Uterus (tissue), 4 donors: ENCODE measurements around the gene GTPBP3. TPM values are rescaled to one million over a fixed set of nuclear protein-coding genes. Genes with fewer than 3 reads are reported as not detected.

ENCODE experiments used
- DNase-seq, 2 donors: peaks; one replicate each; pipeline ENCODE4 v3.0.0-alpha.2; 2019 to 2020
- H3K27ac ChIP-seq, 2 donors: fragments of 200-600 bp; sonication (generic); 1 replicate in 1 of 2; 2 replicates in 1 of 2; pipeline ENCODE4 v1.5.1; 2016 to 2018
- H3K27me3 ChIP-seq, 2 donors: fragments of 200-600 bp; sonication (generic); one replicate each; pipeline ENCODE4 v1.5.1; 2018 to 2019; ENCODE audit warnings: control low read depth in 1 of 2
- H3K36me3 ChIP-seq, 2 donors: fragments of 200-600 bp; sonication (generic); one replicate each; pipeline ENCODE4 v1.5.1; 2019; ENCODE audit warnings: control low read depth in 1 of 2
- H3K4me1 ChIP-seq, 2 donors: fragments of 200-600 bp; sonication (generic); one replicate each; pipeline ENCODE4 v1.5.1; 2018 to 2019; ENCODE audit warnings: control low read depth in 1 of 2
- H3K4me3 ChIP-seq, 2 donors: fragments of 200-600 bp; sonication (generic); 1 replicate in 1 of 2; 2 replicates in 1 of 2; pipeline ENCODE4 v1.5.1; 2018 to 2019; ENCODE audit warnings: mild to moderate bottlenecking in 1 of 2
- H3K9me3 ChIP-seq, 2 donors: fragments of 200-600 bp; sonication (generic); one replicate each; pipeline ENCODE4 v1.5.1; 2019; ENCODE audit warnings: control low read depth in 1 of 2
- POLR2A ChIP-seq, 2 donors: fragments of 450-650 bp; IDR thresholded peaks; one replicate each; pipeline ENCODE4 v1.6.1; 2016; ENCODE audit warnings: antibody characterized with exemption in 2 of 2, mild to moderate bottlenecking in 1 of 2, moderate library complexity in 1 of 2
- intact Hi-C: fragments of 100-400 bp; cut with DNase I; formaldehyde crosslinking; loops from one replicate; pipeline ENCODE4 v1.15.1; 2023; ENCODE audit warnings: low total_unique reads
- total RNA-seq, 4 donors: library from RNA; depleted of rRNA in 3 of 4; stranded (reverse); fragments of >200 nt in 3 of 4; gene quantifications; one replicate each; pipeline versions ENCODE4 v1.1.0 to v1.2.4, GENCODE V29; 2014 to 2023
- TF ChIP-seq, protein P1 (sequence below), 4 experiments: fragments of 200-600 bp in 2 of 4; fragments of 450-650 bp in 2 of 4; sonication (generic) in 2 of 4; IDR thresholded peaks; one replicate each; pipeline ENCODE4 v1.5.1; 2016 to 2019; ENCODE audit warnings: antibody characterized with exemption in 4 of 4, mild to moderate bottlenecking in 2 of 4, moderate library complexity in 1 of 4
- donor health status: DM: yes; HTN: yes; CAD: no.

The GTPBP3 gene
- total RNA-seq, 4 donors from 2014 or later: 0.88 to 31.2 (median 24.4) TPM

GRCh38 chr19:17348700-17349099 is 11.3 kb downstream of the GTPBP3 start:
- no peaks in the 10 kb centered on the region for H3K36me3 ChIP-seq
- H3K9me3 ChIP-seq: no peaks in the 10 kb centered on the region
- intact Hi-C loops: no loop called here
- TF ChIP-seq POLR2A (IDR thresholded peaks at IDR 0.05): no peak
- TF ChIP-seq, protein P1, sequence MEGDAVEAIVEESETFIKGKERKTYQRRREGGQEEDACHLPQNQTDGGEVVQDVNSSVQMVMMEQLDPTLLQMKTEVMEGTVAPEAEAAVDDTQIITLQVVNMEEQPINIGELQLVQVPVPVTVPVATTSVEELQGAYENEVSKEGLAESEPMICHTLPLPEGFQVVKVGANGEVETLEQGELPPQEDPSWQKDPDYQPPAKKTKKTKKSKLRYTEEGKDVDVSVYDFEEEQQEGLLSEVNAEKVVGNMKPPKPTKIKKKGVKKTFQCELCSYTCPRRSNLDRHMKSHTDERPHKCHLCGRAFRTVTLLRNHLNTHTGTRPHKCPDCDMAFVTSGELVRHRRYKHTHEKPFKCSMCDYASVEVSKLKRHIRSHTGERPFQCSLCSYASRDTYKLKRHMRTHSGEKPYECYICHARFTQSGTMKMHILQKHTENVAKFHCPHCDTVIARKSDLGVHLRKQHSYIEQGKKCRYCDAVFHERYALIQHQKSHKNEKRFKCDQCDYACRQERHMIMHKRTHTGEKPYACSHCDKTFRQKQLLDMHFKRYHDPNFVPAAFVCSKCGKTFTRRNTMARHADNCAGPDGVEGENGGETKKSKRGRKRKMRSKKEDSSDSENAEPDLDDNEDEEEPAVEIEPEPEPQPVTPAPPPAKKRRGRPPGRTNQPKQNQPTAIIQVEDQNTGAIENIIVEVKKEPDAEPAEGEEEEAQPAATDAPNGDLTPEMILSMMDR (IDR thresholded peaks at IDR 0.05): no peak
- H3K4me3 ChIP-seq: no peak overlapping the region
- DNase-seq: peak; percentile 61 to 69
- peak overlapping the region; percentile 46 to 47 for H3K27ac ChIP-seq
- H3K4me1 ChIP-seq: no peaks in the 10 kb centered on the region
- H3K27me3 ChIP-seq: no peaks in the 10 kb centered on the region

DNA sequence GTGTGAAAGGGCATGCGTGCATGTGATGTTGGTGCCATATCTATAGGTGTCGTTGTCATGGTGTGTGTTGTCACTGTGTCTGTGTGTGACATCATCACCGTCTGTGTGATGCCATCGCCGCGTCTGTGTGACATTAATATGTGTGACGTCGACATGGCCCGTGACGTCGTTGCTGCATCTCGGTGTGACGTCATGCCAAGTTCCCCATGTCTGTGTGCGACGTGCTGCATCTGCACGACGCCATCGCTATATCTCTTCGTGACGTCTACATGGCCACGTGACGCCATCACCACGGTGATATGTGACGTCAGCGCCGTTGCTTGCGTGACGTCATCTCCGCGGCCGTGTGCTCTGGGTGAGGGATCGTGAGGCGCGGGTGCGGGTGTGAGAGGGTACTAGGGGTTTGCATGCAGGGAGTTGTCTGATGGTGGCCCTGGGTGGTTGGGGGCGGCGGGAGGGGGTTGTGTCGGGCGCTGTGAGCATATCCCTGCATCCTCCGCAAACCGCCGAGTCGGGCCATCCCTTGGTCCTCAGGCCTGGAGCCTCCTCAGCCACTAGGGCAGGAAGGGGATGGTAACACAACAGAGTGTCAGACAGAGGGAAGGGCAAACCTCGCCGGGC is 14.6 kb downstream of the GTPBP3 start:
- no peak overlapping the region for H3K4me3 ChIP-seq
- no peak for DNase-seq
- H3K27me3 ChIP-seq: no peaks in the 10 kb centered on the region
- H3K36me3 ChIP-seq: no peaks in the 10 kb centered on the region
- H3K9me3 ChIP-seq: no peaks in the 10 kb centered on the region
- H3K4me1 ChIP-seq: no peaks in the 10 kb centered on the region
- intact Hi-C loops: no loop called here
- no peak overlapping the region for H3K27ac ChIP-seq
- TF ChIP-seq POLR2A (IDR thresholded peaks at IDR 0.05): no peak
- TF ChIP-seq, protein P1 (IDR thresholded peaks at IDR 0.05): no peak

- no peak for TF ChIP-seq POLR2A (IDR thresholded peaks at IDR 0.05)
- TF ChIP-seq, protein P1 (IDR thresholded peaks at IDR 0.05): no peak
- Histone ChIP-seq H3K27ac (no peak overlapping the region), H3K9me3 (no peaks in the 10 kb centered on the region), H3K4me3 (no peak overlapping the region), H3K27me3 (no peaks in the 10 kb centered on the region), H3K36me3 (no peaks in the 10 kb centered on the region), H3K4me1 (no peaks in the 10 kb centered on the region)
- intact Hi-C loops: no loop called here
- DNase-seq: peak in 1 of 2 donors; percentile 33
Observed at GRCh38 chr19:17352608-17353280, 15.4 kb downstream of the GTPBP3 start.

DNA sequence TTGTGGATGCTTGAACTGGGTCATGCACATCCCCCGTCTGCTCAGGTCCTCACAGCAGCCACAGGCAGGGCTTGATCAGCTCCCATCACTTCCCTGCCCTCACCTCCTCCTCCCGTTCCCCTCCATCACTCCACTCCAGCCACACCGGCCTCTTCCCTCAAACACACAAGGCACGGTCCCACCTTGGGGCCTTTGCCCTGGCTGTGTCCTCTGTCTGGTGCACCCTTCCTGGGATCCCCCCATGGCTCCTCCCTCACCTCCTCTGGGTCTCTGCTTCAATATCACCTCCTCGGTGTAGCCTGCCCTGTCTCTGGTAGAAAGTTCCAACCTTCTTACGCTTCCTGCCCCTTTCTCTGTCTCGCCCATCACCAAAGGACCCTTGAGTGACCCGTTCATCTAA is 16.0 kb downstream of the GTPBP3 start:
- Histone ChIP-seq H3K27me3 (no peaks in the 10 kb centered on the region), H3K36me3 (no peaks in the 10 kb centered on the region), H3K27ac (no peak overlapping the region), H3K9me3 (no peaks in the 10 kb centered on the region), H3K4me3 (no peak overlapping the region), H3K4me1 (no peaks in the 10 kb centered on the region)
- no peak for TF ChIP-seq POLR2A (IDR thresholded peaks at IDR 0.05)
- TF ChIP-seq, protein P1 (IDR thresholded peaks at IDR 0.05): no peak
- intact Hi-C loops: no loop called here
- DNase-seq: no peak

DNA sequence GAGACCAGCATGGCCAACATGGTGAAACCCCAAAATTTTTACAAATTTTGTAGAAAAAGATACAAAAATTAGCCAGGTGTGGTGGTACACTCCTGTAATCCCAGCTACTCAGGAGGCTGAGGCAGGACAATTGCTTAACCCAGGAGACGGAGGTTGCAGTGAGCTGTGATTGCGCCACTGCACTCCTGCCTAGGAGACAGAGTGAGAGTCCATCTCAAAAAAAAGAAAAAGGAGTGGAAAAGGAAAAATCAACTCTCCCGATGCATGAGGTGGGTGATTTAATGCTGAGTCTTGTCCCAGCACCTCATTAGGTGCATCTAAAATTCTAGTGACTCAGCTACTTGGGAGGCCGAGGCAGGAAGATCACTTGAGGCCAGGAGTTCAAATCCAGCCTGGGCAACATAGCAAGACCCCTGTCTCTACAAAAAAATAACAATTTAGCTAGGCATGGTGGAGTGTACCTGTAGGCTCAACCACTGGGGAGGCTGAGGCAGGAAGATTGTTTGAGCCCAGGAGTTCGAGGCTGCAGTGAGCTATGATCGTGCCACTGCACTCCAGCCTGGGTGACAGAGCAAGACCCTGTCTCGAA is 19.8 kb downstream of the GTPBP3 start:
- H3K27ac ChIP-seq: peak overlapping the region; percentile 8 to 45
- no peak for DNase-seq
- no peaks in the 10 kb centered on the region for H3K4me1 ChIP-seq
- no peaks in the 10 kb centered on the region for H3K36me3 ChIP-seq
- H3K27me3 ChIP-seq: no peaks in the 10 kb centered on the region
- no peaks in the 10 kb centered on the region for H3K9me3 ChIP-seq
- intact Hi-C loops: no loop called here
- no peak overlapping the region for H3K4me3 ChIP-seq
- TF ChIP-seq, protein P1 (IDR thresholded peaks at IDR 0.05): no peak
- no peak for TF ChIP-seq POLR2A (IDR thresholded peaks at IDR 0.05)
